Stimulated activated CD4-positive, alpha-beta T cell treated with anti-CD3 and anti-CD28 coated beads, Interleukin-4, amount 100 ng/mL, for 1 hour (primary cell): ENCODE measurements around the gene CYSRT1.
"Not testable (repeated sequence)": the region's sequence is repeated elsewhere in the genome, so short reads cannot be mapped to it uniquely, and the experiment has no call there.

ENCODE experiments used
- DNase-seq: peaks from one replicate; pipeline ENCODE4 v3.0.0-alpha.2; 2020

The CYSRT1 gene

GRCh38 chr9:137253717-137254623 lies 29.0 kb downstream of the CYSRT1 start:
- DNase-seq, result no peak

- DNase-seq, result peak; percentile 97
Measured at GRCh38 chr9:137254624-137255447, 29.9 kb downstream of the CYSRT1 start, which contains the start of gene NELFB. Gene NELFB, plus strand, starts transcription at chr9:137255327.

GRCh38 chr9:137255448-137256114 lies 30.6 kb downstream of the CYSRT1 start:
- no peak for DNase-seq

GRCh38 chr9:137256362-137256761 lies 31.4 kb downstream of the CYSRT1 start:
- DNase-seq, result no peak

- DNase-seq, result no peak
Measured at GRCh38 chr9:137256856-137257255, 31.9 kb downstream of the CYSRT1 start.

GRCh38 chr9:137262173-137262908 lies 37.4 kb downstream of the CYSRT1 start:
- not testable (repeated sequence) for DNase-seq

GRCh38 chr9:137262909-137263285 lies 37.9 kb downstream of the CYSRT1 start:
- DNase-seq, result no peak

- no peak for DNase-seq
Measured at GRCh38 chr9:137263506-137263905, 38.5 kb downstream of the CYSRT1 start.

GRCh38 chr9:137264067-137264466 lies 39.1 kb downstream of the CYSRT1 start:
- DNase-seq, result no peak

- no peak for DNase-seq
Measured at GRCh38 chr9:137265496-137266161, 40.7 kb downstream of the CYSRT1 start.

- no peak for DNase-seq
Measured at GRCh38 chr9:137266162-137266527, 41.2 kb downstream of the CYSRT1 start.

- no peak for DNase-seq
Measured at GRCh38 chr9:137266585-137267453, 41.8 kb downstream of the CYSRT1 start.

GRCh38 chr9:137267933-137268355 lies 43.0 kb downstream of the CYSRT1 start:
- DNase-seq, result no peak

- DNase-seq, result no peak
Measured at GRCh38 chr9:137268538-137269201, 43.7 kb downstream of the CYSRT1 start.

- no peak for DNase-seq
Measured at GRCh38 chr9:137269231-137269772, 44.3 kb downstream of the CYSRT1 start.

GRCh38 chr9:137270929-137271695 lies 46.1 kb downstream of the CYSRT1 start:
- DNase-seq, result no peak

- no peak for DNase-seq
Measured at GRCh38 chr9:137271696-137272076, 46.7 kb downstream of the CYSRT1 start.

GRCh38 chr9:137272241-137273094 lies 47.5 kb downstream of the CYSRT1 start:
- no peak for DNase-seq
